BLaER1 treated with 17β-estradiol and CSF1 and Interleukin-3, amounts not matched to agents 10 nM and 100 nM (cell line): ENCODE data around the gene SPAG7.

Experiments used
- H3K27ac ChIP-seq, 11 experiments: shearing (Covaris generic); formaldehyde crosslinking; 2 replicates each; pipeline ENCODE4 v1.8.1; 2022
- H3K27me3 ChIP-seq, 11 experiments: shearing (Covaris generic); formaldehyde crosslinking; 2 replicates each; pipeline ENCODE4 v1.8.1; 2022
- H3K36me3 ChIP-seq, 11 experiments: shearing (Covaris generic); formaldehyde crosslinking; 2 replicates each; pipeline ENCODE4 v1.8.1; 2022
- H3K4me1 ChIP-seq, 10 experiments: shearing (Covaris generic); formaldehyde crosslinking; 2 replicates each; pipeline ENCODE4 v1.8.1; 2022
- H3K4me2 ChIP-seq, 11 experiments: shearing (Covaris generic); formaldehyde crosslinking; 2 replicates each; pipeline ENCODE4 v1.8.1; 2022
- H3K4me3 ChIP-seq, 10 experiments: shearing (Covaris generic); formaldehyde crosslinking; 2 replicates each; pipeline ENCODE4 v1.8.1; 2022
- H3K9ac ChIP-seq, 11 experiments: shearing (Covaris generic); formaldehyde crosslinking; 2 replicates each; pipeline ENCODE4 v1.8.1; 2022
- H3K9me3 ChIP-seq, 11 experiments: shearing (Covaris generic); formaldehyde crosslinking; replicated peaks in 1 of 11; 2 replicates each; pipeline ENCODE4 v1.8.1; 2022
- H4K20me1 ChIP-seq, 11 experiments: shearing (Covaris generic); formaldehyde crosslinking; 2 replicates each; pipeline ENCODE4 v1.8.1; 2022
- Cebpa-rat ChIP-seq, 11 experiments: shearing (Covaris generic); IDR thresholded peaks; 2 replicates each; pipeline ENCODE4 v1.8.1; 2022

The SPAG7 gene

DNA sequence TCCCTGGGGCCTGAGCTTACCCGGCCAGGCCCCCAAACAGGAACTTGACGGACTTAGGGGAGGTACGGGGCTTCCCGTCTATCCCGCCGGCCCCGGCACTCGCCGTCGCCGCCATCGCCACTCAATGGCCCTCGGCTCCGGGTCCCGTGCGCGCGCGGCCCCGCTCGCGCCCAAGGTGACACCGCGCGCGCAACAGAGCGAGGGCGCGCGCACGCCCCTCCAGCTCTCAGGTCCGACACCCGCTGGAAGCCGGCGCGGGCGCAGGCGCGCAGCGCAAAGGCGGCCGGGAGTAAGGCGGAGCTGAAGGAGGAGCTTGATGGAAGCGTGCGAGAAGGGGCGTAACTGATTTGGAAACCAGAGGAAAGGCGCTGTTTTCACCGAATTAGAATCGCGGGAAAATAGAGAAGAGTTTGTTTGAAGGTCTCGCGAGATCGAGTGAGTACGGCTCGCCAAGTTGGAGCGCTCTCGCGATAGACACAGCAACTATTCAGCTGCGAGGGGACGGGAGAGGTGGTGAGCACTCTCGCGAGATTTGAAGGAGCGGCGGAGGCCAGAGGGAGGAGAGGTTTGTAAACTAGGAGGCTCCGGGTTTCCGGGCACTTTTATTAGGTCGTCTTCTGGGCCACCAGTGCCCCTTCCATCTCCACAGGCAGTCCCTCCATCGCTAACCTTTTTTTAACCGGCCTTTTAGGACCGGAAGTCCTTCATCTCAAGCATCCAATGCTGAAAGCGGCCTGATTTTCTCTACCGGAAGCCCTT is 27.6 kb downstream of the SPAG7 start, which contains the start of the genes RNF167 and SLC25A11:
TSS of gene RNF167 (plus strand) at position 473 of the 759 bp plus-strand sequence. CDS start 642 bp downstream, outside the sequence.
TSS of gene SLC25A11 (minus strand) at position 251 of the 759 bp plus-strand sequence. CDS start at position 115, 136 bp downstream.
- Histone ChIP-seq H3K36me3 (peaks cover 59 to 75% (median 67%) of the 10 kb centered on the region in 11 experiments), H3K9me3 (no peaks in the 10 kb centered on the region), H3K9ac (peak within 1 kb of the TSS; percentile 91 to 100 (median 99)), H4K20me1 (peaks cover 27 to 84% (median 43%) of the 10 kb centered on the region in 11 experiments), H3K4me2 (peak within 1 kb of the TSS; percentile 97 to 100 (median 99)), H3K27ac (peak within 1 kb of the TSS; percentile 84 to 99 (median 93)), H3K4me1 (peaks cover 55 to 83% (median 71%) of the 10 kb centered on the region in 10 experiments), H3K4me3 (peak within 1 kb of the TSS; percentile 80 to 100 (median 87)), H3K27me3 (no peaks in the 10 kb centered on the region)
- no peak for TF ChIP-seq Cebpa-rat (IDR thresholded peaks at IDR 0.05)

DNA sequence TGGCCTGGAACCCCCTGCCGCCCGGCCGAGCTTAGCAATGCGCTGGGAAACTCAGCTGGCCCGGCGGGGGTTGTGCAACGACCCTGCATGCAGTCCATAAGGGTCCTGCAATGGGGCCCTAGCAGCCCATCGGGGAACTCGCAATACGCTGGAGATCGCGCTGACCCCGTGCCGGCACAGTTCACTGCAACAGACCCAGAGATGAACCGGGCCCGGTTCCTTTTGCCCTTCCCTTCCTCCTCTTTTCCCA is 28.1 kb downstream of the SPAG7 start:
- Histone ChIP-seq H3K4me1 (peaks cover 55 to 83% (median 71%) of the 10 kb centered on the region in 10 experiments), H3K4me2 (peak overlapping the region; percentile 94 to 100 (median 98)), H4K20me1 (peaks cover 22 to 83% (median 38%) of the 10 kb centered on the region in 11 experiments), H3K27me3 (no peaks in the 10 kb centered on the region), H3K9ac (peak overlapping the region; percentile 89 to 100 (median 99)), H3K36me3 (peaks cover 54 to 70% (median 62%) of the 10 kb centered on the region in 11 experiments), H3K27ac (peak overlapping the region; percentile 66 to 99 (median 93)), H3K4me3 (peak overlapping the region; percentile 80 to 100 (median 87)), H3K9me3 (no peaks in the 10 kb centered on the region)
- 0 out of 22 replicates have a peak, but pooled peaks of 2 of the 11 experiments have one; percentile 12 to 18 for TF ChIP-seq Cebpa-rat (IDR thresholded peaks at IDR 0.05)

DNA sequence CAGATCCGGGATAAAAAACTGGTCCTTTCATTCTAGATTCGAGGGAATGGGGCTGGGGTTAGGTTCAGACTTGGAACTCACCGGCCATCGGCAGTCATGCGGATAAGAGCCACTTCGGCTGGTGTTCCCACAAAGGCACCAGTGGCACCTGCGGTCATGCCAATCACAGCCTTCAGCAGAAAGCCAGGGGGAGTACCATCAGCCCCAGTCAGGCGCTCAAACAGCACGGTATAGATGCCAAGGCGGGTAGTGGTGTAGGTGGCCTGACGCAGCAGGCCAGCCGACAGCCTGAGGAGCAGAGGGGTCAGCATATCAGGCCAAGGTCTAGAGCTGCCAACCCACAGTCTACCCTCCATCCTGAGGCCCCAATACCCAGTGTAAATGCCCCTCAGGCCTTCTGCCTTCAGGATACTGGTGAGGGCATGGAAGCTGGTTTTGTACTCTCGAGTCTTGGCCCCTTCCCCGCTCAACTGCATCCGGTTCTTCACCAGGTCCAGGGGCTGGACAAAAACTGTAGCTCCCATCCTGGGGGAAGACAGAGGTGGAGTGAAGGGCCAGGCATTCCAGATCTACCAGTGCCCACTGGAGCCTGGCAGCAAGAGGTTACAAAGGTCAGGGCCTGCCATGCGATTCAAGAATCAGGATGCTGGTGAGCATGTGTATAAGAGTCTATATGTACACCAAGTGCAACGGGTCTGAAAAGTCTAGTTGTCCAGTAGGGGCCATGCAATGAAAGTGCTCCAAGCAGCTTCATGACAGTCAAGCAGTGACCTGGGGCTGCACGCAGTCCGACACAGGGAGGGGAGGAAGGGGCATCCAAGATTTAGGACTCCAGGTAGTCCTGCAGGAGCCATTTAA is 28.7 kb downstream of the SPAG7 start:
- H3K4me2 ChIP-seq, result peak overlapping the region; percentile 94 to 100 (median 98)
- H3K9ac ChIP-seq, result peak overlapping the region; percentile 89 to 100 (median 99)
- peak overlapping the region; percentile 66 to 99 (median 93) for H3K27ac ChIP-seq
- H3K9me3 ChIP-seq, result no peaks in the 10 kb centered on the region
- peak overlapping the region; percentile 80 to 100 (median 87) for H3K4me3 ChIP-seq
- H3K4me1 ChIP-seq, result peaks cover 55 to 83% (median 71%) of the 10 kb centered on the region in 10 experiments
- no peaks in the 10 kb centered on the region for H3K27me3 ChIP-seq
- H3K36me3 ChIP-seq, result peaks cover 49 to 64% (median 56%) of the 10 kb centered on the region in 11 experiments
- H4K20me1 ChIP-seq, result peaks cover 17 to 77% (median 33%) of the 10 kb centered on the region in 11 experiments
- TF ChIP-seq Cebpa-rat (IDR thresholded peaks at IDR 0.05), result no peak

DNA sequence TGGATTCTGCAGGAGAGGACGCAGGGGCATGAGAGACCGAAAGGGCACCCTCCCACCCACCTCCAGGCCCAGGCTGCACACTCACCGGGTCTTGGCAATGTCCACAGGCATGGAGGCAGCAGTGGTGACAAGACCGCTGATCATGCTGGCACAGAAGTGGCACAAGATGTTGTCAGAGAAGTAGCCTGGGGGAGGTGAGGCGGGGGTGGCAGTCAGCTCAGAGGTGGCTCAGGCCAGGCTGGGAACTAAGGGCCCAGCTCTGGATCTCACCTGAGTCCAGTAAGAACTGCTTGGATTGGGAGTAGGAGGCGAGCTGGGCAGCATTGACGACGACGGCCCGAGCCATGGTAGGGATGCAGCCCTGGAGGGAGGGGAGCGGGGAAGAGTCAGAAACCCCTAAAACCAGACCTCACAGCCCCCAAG is 29.5 kb downstream of the SPAG7 start:
- Histone ChIP-seq H3K27ac (peak overlapping the region in 3 of 11 experiments; percentile 93 to 99 (median 96); a peak in 5 of 22 replicates), H3K4me2 (peak overlapping the region; percentile 94 to 100 (median 98)), H3K4me3 (peak overlapping the region in 8 of 10 experiments; percentile 80 to 100 (median 87); a peak in 11 of 20 replicates), H4K20me1 (peaks cover 8 to 69% (median 28%) of the 10 kb centered on the region in 11 experiments; a peak in 21 of 22 replicates), H3K4me1 (peaks cover 52 to 81% (median 70%) of the 10 kb centered on the region in 10 experiments), H3K9me3 (no peaks in the 10 kb centered on the region), H3K9ac (peak overlapping the region; percentile 89 to 100 (median 99)), H3K27me3 (no peaks in the 10 kb centered on the region), H3K36me3 (peaks cover 40 to 56% (median 48%) of the 10 kb centered on the region in 11 experiments)
- no peak for TF ChIP-seq Cebpa-rat (IDR thresholded peaks at IDR 0.05)

DNA sequence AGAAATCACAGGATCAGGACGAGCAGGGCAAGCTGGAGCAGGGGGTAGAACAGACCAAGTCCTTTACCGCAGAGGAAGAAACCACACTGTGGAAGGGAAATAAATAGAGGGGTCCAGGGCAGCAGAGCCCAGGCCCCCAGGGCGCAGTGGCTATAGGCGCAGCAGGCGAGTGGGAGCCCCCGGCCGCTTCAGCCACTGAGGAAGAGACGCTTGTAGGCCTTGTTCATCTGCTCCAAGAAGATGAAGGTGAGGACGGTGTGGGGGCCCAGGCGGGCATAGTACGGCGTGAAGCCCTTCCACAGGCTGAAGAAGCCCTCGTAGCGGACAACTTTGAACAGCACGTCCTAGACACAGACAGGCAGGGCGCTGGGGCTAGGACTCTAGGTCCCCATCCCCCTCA is 30.1 kb downstream of the SPAG7 start:
- Histone ChIP-seq H3K4me3 (0 out of 20 replicates have a peak overlapping the region, but pooled peaks of 1 of the 10 experiments have one; percentile 100), H3K9ac (peak overlapping the region; percentile 9 to 100 (median 99); a peak in 20 of 22 replicates), H3K36me3 (peaks cover 35 to 51% (median 42%) of the 10 kb centered on the region in 11 experiments), H3K4me2 (peak overlapping the region in 9 of 11 experiments; percentile 94 to 100 (median 97); a peak in 9 of 22 replicates), H3K27me3 (no peaks in the 10 kb centered on the region), H3K27ac (0 out of 22 replicates have a peak overlapping the region, but pooled peaks of 1 of the 11 experiments have one; percentile 10), H4K20me1 (peaks cover 3 to 63% (median 23%) of the 10 kb centered on the region in 11 experiments; a peak in 21 of 22 replicates), H3K9me3 (no peaks in the 10 kb centered on the region), H3K4me1 (peaks cover 46 to 81% (median 69%) of the 10 kb centered on the region in 10 experiments)
- TF ChIP-seq Cebpa-rat (IDR thresholded peaks at IDR 0.05), result no peak

GRCh38 chr17:4936436-4936835 is 31.2 kb downstream of the SPAG7 start:
- Histone ChIP-seq H3K36me3 (peaks cover 28 to 40% (median 36%) of the 10 kb centered on the region in 11 experiments), H3K9me3 (no peaks in the 10 kb centered on the region), H4K20me1 (peaks cover 0 to 52% (median 13%) of the 10 kb centered on the region in 11 experiments; a peak in 14 of 22 replicates), H3K27me3 (no peaks in the 10 kb centered on the region), H3K27ac (no peak overlapping the region), H3K4me2 (peak overlapping the region in 1 of 11 experiments; percentile 97; a peak in 1 of 22 replicates), H3K4me1 (peaks cover 43 to 80% (median 67%) of the 10 kb centered on the region in 10 experiments), H3K9ac (peak overlapping the region in 9 of 11 experiments; percentile 29 to 100 (median 99); a peak in 9 of 22 replicates), H3K4me3 (no peak overlapping the region)
- no peak for TF ChIP-seq Cebpa-rat (IDR thresholded peaks at IDR 0.05)

DNA sequence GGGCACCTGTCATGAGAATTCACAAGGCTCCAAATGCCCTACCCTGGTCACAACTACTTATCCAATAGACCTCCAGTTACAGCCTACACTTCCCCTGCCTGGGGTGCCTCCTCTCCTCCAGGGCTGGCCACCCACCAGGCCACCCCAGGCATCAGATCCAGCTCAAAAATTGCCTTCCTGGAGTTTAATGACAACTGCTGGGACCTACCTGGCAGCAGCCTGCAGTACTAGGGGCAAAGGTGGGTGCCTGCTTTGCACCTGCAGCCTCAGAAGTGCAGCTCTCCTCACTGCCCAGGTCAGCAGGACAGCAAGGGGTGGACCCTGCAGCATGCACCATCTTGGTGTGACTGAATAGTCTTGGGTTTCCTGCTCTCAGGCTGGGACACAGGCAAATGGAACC is 32.0 kb downstream of the SPAG7 start:
- Histone ChIP-seq H3K27me3 (no peaks in the 10 kb centered on the region), H3K36me3 (peaks cover 28 to 47% (median 36%) of the 10 kb centered on the region in 11 experiments), H3K4me1 (peaks cover 40 to 75% (median 64%) of the 10 kb centered on the region in 10 experiments), H3K9me3 (no peaks in the 10 kb centered on the region), H4K20me1 (peaks cover 0 to 44% (median 13%) of the 10 kb centered on the region in 11 experiments; a peak in 12 of 22 replicates), H3K27ac (no peak overlapping the region), H3K4me2 (no peak overlapping the region), H3K9ac (peak overlapping the region in 1 of 11 experiments; percentile 15; a peak in 2 of 22 replicates), H3K4me3 (no peak overlapping the region)
- no peak for TF ChIP-seq Cebpa-rat (IDR thresholded peaks at IDR 0.05)
